GF-D8 (cell line): ENCODE measurements around the gene CFAP91.

Experiments
- DNase-seq: peaks from one replicate; lab custom pipeline; 2025; lab: John Stamatoyannopoulos, UW

Gene CFAP91

DNA sequence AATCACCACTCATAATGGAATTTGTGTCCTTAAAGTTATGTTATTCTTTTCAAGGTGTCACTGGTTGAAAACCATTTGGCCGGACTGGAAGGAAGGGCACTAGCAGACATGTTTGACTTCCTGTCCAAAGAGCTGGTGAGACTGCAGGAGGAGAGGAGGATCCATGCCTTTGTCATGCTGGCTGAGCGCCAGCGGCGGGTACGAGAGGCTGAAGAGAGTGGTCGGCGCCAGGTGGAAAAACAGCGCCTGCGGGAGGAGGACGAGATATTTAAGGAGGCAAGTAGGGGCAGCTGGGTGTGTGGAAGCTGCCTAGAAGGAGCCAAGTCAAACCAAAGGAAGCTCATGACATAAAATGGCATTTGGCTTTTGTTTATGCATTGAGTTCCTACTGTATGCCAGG lies 41.1 kb downstream of the CFAP91 start:
- DNase-seq: no peak

GRCh38 chr3:119745942-119746341 lies 43.1 kb downstream of the CFAP91 start:
- no peak for DNase-seq

GRCh38 chr3:119746423-119746822 lies 43.6 kb downstream of the CFAP91 start:
- no peak for DNase-seq

GRCh38 chr3:119747357-119747756 lies 44.5 kb downstream of the CFAP91 start:
- no peak for DNase-seq

DNA sequence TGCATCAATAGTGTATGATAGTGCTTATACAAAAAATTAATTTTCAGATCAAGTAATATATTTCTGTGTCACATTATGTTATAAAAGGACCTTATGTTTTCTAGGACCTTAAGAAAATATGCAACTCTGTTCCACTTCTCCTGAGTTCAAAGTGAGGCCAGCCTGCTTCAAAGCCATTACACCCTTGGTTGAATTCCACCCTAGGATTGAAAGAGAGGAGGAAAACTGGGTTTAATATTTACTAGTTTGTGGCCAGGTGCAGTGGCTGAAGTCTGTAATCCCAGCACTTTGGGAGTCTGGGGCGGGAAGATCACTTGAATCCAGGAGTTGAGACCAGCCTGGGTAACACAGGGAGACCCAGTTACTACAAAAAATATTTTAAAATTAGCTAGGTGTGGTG lies 46.2 kb downstream of the CFAP91 start:
- no peak for DNase-seq

DNA sequence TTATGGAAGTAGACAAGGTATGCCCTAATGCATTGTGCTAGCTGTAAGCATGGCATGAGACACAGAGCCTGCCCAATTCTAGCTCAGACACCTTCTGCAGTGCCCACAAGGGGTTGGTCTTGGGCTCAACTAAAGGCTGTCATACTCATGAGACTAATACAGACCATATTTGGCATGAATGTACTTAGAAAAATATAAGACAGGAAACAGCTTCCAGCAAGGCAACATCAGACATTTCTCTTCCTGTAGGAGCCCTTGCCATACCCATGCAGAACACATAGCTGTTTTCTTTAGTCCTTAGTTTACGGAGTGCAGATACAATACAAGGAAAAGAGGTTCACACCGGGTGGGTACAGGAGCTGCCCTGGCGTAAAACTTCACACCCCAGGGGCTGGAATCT lies 48.6 kb downstream of the CFAP91 start:
- DNase-seq: no peak
